Ecto neural progenitor cell (in vitro differentiated cells): Measurements from ENCODE around the gene KRT82.
"Not testable (repeated sequence)": the region's sequence is repeated elsewhere in the genome, so short reads cannot be mapped to it uniquely, and the experiment has no call there.

Experiments
- DNase-seq: peaks from one replicate; pipeline ENCODE4 v3.0.0-alpha.2; 2018; ENCODE audit warnings: low spot score

KRT82 gene

DNA sequence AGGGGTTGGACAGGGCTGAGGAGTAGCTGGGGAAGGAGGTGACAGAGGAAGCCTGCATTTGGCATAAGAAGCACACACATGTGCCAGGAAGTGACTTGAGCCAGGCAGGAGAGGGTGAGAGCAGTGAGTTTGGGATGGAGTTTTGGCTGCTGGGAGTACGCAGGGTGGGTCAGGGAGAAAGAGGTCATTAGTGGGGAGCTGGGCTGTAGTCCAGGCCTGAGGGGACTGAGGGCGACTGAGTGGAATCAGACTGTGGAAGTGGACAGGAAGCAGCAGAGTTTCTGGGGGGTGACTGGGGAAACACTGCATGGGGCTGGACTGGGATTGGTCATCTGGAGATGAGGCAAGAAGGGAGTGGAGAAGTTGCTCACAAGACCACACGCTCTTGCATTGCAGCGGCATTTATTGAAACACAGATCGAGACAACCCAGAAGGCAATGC lies 46.5 kb downstream of the KRT82 start:
- no peak for DNase-seq

DNA sequence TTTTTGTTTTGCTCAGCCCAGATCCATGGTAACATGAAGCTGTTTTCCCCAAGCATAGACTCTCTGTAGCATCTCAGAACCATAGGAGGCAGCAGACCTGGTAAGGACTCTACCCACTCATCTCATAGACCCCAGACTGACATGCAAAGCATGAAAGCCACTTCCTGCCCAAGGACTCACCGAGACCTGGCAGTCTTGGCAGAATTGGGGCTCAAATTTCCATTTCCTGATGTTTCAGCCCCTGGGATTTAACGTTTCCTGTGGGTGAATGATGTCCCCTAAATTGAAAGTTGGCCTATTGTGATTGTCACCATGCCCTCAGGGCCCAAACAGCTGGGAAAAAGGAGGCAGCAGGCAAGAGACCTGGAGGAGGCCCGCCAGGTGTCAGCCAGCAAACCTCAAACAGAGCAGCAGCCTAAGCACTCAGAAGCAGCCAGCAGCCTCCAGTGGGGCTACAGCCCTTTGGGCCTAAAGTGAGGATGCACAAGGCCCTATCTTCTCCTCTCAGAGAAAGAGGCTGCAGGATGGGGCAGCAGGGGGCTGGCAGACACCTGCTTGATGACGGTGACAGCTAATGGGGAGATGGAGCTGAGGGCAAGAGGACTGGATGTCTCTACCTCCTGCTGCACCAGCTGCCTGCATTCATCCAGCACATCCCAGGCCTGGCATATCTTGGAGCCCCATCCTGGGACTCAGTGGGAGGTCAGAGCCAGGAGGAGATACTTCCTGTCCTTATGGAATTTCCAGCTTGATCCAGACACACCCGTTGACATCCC lies 47.4 kb downstream of the KRT82 start:
- DNase-seq, result no peak

DNA sequence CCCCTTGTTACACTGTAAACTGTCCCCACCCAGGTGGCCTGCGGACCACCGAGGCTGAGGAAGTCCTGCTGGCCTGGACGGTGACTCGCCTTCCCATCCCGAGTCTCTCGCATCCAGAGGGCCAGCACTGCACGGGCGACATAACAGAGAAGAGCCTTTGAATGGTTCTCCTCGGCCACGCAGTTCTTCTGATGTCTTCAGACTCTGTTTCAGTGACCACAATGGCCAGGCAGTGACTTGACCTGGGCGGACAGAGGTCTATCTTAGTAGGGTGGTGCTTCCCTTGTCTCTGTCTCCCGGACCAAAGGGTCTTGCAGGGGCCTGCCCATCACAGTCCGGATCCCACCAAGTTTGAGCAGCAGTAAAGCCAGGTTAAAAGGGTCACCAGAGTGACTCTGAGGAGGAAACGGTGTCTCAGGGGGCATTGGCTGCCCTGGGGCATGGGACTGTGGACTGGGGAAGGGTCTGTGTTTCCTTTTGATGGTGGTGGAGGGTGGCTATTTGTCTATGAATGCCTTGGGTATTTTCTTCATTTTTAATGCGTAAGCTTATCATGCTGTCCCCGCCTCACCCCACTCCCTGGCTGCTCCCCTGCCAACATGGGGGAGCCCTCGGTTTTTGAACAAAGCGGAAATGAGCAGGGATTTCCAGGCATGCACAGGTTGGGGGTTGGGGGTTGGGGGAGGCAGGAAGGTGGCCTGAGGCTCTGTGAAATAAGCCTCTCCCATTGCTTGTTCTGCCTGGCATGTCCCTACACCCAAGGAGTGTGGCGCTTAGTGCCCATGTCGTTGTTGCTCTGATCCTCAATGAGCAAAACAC lies 49.2 kb downstream of the KRT82 start:
- no peak for DNase-seq

DNA sequence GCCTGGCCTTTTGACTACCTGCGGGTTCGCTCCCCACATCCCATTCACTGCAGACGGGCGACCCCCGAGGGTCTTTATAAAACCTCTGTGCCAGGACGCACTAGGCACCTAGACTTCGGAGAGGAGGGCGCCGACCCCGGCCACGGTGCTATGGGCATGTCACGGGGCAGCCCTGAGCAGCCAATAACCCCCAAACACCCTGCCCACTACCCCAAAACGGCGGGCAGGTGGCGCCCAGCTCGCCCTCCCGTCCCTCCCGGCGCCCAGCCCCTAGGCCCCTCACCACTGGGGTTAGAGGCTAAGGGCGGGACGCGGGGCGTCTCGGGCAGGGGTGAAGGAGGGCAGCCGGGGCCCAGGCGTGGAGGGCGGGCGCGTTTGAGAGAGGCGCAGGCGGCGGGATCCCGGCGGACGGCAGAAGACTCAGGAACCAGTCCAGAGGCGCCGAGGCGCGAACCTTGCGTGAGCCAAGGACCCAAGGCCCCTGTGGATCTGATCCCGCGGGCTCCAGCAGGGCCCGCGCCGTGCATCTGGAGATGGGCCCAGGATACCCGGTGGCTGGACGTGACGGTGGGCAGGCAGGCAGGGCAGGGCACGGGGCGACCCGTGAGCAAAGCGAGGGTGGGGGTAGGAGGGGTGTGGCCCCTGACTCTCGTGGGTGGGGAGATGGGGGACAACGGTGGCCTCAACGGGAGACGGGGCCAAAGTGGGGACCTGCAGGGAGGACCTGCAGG lies 49.9 kb downstream of the KRT82 start:
- DNase-seq, result no peak

DNA sequence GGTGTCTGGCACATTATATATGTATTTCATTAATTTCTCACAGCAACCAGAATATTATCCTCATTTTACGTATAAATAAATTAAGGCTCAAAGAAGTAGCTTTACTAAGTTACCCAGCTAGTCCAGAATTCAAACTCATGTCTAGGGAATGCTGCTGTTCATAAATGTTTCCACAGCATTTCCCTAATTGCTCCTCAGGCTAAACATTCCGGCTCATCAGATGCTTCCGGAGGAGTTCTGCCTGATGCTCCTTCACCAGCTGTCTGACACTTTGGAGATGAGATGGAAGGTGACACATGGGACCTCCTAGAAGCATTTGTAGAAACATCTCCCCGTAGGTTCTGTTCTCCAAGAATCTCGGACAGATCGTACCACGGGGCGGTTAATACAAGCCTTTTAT lies 51.0 kb downstream of the KRT82 start:
- DNase-seq, result no peak

DNA sequence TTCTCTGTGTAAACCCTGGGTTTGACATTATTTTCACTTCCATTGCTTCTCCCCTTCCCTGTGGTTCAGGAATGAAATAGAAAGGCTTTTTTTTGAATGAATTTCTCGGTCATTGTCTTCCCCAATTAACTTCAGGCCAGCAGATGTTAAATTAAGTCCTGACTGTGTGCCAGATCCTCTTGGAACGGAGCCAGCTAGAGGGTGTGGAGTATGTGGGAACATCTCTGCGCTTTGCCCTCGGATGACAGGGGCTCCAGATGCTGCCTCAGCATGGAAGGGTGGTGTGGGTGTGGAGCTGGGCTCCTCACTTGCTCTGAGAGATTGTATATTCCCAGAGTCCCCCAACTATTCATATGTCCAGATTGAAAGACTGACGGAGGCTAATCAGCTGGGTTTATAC lies 51.9 kb downstream of the KRT82 start:
- no peak for DNase-seq

DNA sequence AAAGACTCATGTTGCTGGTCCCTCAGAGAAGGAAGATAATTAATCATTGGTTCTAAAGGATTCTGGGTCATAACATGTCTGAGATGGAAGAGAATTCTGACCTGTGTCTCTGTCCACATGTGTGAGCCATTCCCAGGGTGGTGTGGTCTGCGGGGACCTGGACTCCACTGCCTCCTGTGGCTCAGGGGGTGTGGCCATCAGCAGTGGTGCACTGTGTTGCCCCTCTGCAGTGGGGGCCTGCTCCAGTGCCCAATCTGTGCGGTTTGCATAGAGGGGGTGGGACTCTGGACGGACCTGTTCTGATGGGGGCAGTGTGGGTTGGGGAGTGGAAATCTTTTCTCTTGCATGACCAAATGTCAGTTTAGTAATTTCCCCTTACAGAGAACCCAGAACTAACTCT lies 52.4 kb downstream of the KRT82 start:
- no peak for DNase-seq

DNA sequence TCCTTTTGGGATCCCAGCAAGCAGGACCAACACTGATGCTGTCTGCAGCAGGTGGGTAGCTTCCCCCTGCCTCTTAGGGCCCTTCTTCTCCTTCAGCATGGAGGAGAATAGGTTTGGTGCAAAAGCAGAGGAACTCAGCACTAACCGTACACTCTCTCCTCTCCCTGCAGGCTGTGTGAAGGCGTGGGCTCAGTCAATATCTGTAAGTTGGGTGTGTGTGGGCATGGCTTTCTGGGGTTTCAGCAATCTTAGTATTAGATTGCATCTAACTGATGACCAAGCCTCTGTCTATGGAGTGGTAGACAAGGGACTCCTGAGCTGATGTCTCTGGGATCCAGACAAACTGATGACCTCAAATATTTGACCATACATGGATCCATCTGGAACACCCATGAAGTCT lies 53.2 kb downstream of the KRT82 start:
- no peak for DNase-seq

DNA sequence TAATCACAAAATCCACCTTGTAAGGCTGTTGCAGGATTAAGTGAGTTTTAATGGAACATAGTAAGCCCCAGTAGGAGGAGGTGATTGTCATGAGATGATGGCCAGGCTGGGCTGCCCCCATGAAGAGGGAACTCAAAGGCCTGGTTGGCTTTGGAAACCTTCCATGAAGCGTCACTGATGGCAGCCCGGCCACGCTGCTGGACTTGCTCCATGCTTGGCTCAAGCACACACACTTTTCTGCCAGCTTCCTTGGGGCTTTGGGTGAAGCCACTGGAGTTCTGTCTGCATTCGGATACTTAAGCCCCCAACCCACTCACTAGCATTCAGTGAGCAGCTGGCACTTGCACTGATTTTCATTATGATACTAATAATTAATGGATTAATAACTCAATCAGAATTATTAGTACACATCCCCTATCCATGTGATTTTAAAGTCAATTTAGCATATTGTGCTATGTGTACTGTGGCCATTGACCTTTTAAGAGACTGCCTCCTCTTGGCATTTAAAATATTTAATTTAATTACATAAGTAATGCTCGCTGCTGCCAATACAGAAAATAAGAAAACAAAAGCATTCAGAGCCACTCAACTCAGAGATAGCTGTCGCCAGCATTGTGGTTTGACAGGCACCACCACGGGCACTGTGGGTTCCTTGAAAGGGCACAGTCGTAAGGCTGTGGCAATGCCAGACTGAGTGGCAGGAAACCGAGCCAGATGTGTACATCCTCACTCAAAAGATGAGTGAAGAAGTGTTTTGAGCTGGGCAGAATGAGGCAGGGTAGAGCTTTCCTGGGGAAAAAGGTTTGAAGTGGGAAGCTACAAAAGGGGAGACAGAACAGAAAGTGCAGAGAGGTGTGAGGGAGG lies 54.7 kb downstream of the KRT82 start:
- no peak for DNase-seq

DNA sequence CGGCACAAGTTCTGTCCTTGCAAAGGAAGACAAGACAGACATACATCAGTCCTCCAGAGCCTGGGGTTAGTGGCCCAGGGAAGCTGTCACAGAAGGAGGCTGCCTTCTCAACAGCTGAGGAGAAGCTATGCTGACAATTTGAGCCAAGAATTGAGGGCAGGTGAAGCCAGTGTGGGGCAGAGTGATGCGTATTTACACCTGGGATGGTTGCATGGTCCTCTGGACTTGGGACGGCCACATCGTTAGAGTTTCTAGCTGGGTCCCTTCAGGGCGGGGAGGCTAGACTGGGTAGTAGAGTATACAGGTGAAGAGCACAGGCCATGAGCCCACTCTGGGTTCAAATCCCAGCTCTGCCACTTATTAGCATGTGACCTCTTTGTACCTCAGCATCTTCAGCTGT lies 55.3 kb downstream of the KRT82 start:
- DNase-seq, result no peak

DNA sequence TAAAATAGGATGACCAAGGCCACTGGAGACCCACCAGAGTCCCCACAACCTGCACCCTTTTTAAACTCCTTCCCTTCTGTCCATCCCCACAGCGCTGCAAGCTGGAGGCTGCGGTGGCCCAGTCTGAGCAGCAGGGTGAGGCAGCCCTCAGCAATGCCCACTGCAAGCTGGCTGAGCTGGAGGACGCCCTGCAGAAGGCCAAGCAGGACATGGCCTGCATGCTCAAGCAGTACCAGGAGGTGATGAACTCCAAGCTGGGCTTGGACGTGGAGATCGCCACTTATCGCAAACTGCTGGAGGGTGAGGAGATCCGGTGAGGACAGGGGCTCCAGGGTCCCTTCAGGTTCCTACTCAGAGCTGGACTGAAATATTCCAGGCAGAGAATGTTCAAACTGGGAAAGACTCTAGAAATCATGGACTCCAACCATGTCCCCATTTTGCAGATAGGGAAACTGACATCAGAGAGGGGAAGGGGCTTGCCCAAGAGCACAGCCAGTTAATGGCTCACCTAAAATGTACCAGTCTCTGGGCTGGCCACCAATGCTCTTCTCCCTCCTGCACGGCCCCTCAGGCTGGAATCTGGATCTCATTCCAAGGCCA lies 56.0 kb downstream of the KRT82 start:
- no peak for DNase-seq

DNA sequence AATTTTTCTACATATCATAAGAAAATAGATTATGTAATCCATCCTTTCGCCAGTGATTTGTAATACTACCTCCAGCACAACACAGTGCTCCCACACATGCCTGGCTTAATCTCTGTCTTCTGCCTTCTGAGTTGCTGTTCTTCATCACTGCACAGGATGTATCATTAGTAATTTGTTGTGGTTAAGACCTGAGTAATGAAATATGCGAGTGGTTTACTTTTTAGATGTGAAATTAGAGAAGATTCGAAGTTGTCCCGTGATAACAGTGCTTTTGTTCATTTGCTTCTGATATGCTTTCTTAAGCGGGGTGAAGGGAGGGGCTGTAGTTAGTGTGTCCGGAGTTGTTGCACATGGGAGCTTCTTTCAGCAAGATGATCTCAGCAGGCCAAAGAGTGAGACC lies 56.9 kb downstream of the KRT82 start:
- DNase-seq, result no peak

DNA sequence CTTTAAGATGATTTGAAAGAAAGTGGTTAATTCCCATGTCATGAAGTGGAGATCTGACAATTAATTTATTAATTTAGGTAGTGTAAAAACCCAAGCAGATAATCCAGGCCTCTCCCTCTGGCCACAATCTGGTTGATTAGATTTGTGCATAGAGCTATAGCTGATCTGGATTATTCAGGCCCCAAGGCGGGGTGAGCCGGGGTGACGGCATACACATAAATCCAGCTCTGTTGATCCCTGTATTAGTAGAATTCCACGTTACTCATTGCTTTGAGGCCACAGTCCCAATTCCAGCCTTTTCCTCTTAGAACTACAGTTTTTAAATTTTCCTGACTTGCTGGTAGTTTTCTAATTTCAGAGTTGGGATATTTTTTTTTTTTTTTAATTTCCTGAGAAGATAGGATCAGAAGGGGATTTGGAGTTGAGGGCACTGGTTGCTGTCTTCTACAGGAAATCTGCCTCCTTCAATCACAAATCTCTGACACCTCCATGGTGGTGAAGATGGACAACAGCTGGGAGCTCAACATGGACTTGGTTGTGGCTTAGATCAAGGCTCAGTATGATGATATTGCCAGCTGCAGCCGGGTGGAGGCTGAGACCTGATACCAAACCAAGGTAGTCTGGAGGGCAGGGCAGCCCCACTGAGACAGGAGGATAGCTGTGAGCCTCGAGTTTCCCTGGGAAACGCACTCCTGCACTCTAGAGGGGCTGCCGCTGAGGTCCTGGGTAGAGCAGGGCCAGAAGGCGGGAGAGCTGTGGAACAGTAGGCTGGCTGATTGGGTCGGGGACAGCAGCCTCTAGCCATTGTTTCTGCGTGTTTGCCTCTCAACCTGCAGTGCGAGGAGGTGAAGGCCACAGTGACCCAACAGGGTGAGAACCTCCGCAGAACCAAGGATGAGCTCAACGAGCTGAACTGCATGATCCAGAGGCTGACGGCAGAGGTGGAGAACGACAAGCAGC lies 58.3 kb downstream of the KRT82 start:
- DNase-seq, result no peak

DNA sequence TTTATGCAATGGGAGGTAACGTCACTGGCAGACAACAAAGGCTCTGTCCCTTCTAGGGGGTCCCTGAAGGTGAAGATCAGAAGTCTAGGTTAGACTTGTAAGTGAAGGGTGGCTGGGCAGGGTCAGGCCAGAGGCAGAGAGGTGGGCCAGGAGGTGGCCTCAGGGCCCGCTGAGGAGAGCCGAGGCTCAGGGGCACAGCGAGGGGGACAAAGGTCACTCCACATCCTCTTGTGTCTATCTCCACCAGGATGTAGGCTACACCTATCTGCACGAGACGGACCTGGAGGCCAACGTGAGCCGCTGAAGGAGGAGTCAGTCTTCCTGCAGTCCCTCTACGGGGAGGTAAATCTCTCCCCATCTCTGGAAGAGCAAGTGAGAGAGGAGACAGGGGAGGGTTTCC lies 59.1 kb downstream of the KRT82 start:
- no peak for DNase-seq

DNA sequence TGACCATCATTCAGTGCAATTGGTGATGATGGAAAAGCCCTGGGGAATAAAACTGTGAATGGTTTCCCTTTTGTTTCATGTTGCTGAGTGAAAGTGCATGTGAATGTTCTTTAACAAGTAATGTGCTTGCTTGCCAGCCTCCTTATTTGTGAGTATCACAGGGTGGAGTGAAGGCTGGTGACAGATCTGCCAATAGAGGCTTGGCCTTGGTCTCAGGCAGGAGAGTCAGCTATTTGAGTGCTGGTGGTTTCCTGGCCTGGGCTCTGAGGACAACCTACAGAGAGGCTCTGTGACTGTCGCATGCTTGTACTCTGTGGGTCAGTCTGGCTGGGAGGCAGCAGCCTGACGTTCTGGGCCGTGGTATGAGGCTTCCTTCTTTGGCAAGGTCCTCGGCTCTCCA lies 59.5 kb downstream of the KRT82 start:
- DNase-seq, result no peak

DNA sequence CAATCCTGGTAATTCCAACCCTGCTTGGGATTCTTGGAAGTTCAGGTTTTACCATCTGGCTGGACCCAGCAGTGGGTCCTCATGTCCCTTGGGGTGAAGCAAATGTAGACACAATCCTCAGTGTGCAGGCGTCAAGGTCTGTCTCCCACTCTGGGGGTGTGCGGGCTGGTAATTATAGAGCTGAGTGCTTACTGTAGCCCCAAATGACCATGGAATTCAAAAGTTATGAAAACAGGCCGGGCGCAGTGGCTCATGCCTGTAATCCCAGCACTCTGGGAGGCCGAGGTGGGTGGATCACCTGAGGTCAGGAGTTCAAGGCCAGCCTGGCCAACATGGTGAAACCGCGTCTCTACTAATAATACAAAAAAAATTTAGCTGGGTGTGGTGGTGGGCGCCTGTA lies 61.1 kb downstream of the KRT82 start:
- DNase-seq, result not testable (repeated sequence)

DNA sequence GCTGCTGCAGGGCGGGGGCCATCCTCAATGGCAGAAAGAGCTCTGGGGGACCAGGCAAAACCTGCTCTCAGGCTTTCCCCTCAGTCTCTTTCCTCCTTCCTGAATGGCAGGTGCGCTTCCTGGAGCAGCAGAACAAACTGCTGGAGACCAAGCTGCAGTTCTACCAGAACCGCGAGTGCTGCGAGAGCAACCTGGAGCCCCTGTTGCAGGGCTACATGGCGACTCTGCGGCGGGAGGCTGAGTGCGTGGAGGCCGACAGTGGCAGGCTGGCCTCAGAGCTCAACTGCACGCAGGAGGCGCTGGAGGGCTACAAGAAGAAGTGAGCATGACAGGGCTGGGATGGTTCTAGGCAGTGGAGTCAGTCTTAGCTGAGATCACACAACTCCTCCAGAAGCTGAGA lies 62.0 kb downstream of the KRT82 start:
- no peak for DNase-seq
